ENCODE results near the gene UBXN11.

UBXN11 gene, protein sequence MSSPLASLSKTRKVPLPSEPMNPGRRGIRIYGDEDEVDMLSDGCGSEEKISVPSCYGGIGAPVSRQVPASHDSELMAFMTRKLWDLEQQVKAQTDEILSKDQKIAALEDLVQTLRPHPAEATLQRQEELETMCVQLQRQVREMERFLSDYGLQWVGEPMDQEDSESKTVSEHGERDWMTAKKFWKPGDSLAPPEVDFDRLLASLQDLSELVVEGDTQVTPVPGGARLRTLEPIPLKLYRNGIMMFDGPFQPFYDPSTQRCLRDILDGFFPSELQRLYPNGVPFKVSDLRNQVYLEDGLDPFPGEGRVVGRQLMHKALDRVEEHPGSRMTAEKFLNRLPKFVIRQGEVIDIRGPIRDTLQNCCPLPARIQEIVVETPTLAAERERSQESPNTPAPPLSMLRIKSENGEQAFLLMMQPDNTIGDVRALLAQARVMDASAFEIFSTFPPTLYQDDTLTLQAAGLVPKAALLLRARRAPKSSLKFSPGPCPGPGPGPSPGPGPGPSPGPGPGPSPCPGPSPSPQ

DNA sequence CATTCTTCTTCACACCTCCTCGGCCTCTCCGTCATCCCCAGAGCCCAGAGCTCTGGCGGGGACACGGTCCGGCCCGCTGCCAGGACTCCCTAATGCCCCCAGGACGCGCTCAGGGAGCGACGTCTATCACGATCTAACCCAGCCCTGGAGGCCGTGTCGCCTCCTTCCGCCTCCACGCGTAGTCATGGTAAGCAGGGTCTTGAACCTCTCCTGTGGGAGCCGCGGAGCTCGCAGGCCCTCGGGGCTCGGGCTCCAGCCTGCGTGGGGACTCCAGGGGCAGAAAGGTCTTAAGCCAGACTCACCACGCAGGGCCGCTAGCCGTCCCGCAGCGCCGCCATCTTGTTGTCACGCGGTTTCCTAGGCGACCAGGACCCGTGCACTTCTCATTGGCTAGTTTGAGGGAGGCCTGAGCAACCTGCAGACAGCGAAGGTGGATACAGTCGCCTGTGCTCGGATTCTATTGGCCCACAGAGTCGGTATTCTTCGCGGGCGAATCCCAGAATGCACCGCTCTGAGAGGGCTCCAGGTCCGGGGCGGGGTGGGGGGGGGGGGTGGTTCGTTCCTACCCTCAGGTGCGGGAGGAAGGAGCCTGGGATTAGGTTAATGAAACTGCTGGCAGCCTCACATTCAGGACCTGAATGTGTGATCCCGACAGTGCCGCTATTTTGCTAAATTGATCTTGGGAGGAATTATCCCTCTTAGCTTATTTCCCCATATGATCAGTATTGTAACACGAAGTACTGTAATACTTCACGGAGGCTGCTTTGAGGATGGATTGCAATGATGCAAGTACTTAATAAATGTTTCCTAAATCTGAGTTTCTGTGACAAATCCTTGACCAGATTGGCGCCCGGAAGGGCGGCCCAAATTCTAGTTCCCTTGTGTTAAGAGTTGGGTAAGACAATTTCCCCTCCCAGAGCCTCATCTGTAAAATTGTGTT lies at the start of gene UBXN11:
TSS of gene UBXN11 (minus strand) at position 347 of the 940 bp plus-strand sequence. CDS start 3,753 bp downstream, outside the sequence.
- peak; percentile 95 for DNase-seq

DNA sequence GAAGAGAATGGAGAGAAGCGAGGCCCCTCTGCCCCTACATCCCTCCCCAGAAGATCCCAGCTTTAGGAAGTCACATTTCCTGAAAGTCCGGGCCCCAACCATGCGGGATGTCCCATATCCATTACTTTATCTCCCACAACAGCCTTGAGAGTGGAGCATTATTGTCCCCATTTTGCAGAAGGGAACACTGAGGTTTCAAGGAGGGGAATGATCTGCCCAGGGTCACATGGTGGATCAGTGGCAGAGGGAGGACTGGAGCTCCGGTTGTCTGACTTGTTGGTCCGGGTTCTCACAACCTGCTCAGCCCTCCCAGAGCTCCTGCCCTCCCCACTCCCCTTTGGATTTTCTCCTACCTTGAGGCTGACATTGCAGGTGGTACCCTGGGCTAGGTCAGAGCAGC lies 49.7 kb upstream of the UBXN11 start:
- DNase-seq = no peak

DNA sequence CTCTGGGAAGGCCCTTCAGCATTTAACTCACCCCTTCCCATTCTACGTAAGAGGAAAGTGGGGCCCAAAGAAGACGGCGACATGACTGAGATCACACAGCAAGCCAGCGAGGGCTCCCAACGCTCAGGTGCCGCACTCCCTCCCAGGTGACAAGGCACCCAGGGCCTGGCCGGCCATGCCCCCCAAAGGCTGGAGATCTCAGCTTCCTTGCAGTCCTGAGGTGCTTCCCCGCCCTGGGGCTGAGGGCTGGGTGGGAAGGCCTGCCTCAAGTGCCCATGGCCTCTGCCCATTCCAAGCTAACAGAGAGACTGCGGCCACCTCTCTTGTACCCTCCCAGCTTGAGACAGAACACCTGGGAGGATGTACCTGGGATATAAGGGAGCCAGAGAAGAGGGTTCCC lies 48.5 kb upstream of the UBXN11 start:
- DNase-seq = no peak

DNA sequence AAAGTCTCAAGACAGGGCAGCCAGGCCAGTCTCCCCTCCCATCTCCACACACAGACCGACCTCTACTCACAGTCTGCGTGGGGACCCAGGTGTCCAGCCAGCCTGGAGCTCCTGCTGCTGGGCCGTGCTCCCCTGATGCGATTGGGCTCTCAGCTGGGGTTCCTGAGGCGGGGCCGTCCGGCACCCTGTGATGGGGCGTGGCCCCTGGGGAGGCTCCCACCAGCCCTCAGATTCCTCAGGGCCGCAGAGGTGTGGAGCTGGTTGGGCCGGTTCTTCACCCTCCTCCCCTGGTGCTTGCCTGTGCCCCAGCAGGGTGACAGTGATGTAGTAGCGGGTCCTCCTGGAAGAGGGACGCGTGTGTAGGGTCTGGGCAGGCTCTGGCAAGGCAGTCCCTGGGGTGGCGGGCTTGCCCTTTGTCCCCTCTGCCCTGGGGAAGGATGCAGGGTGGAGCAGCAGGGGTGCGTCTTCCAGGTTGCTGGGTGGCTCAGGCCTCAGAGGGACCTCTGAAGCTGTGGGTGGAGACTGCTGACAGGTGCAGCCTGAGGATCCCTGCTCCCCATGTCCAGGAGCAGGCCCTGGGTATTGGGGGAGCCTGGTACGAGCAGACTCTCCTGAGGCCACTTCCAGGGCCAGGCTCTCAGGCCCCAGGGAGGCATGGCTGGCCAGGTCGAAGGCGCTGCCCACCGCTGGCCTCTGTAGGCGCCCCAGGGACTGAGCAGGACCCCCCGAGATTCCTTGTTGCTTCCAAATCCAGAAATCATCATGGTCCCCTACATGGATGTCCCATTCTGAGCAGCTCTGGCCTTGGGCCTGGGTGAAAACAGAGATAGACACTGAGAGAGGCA lies 47.8 kb upstream of the UBXN11 start, which contains the start of gene CRYBG2:
TSS of gene CRYBG2 (minus strand) at position 155 of the 845 bp plus-strand sequence. CDS start 7,473 bp downstream, outside the sequence.
- no peak for DNase-seq

DNA sequence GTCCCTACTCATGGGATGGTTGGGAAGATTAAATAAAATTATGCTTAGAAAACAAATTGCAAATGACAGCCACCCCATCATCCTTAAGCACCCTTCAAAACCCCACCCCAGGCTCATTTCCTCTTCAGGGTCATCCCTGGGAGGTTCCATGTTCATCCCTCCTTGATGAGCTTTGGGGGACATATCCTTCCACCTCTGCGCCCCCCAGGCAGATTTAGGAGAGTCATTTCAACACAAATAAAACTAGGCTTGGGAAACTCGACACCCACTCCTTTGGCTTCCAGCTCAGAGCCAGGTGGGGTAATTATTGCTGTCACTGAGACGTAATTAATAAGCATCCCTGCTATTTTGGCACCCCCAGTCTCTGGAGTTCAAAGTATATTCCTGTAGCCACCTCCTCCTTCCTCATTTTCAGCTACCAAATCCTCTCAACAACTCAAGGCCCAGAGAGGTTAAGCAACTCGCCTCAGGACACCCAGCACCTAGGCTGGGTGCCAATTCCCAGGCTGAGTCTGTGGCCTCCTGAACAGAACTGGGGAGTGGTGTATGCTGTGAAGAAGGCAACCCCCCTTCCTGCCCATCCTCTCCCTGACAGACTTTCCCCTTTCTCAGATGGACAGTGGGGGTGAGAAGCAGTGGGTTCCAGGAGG lies 46.9 kb upstream of the UBXN11 start:
- no peak for DNase-seq

DNA sequence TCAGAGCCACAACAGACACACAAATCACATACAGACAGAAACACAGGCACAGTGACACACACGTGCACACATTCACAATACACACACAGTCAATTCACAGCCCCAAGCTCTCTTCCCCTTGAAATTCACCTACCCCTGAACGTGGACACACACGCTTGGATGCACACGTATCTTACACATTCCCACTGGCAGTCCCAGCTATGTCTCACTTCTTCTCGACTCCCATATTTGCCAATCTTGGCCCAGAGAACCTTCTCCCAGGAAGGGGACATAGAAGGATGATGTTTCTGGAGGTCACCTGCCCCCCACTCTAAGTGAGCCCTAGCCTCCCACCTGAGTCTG lies 45.9 kb upstream of the UBXN11 start:
- DNase-seq = no peak

DNA sequence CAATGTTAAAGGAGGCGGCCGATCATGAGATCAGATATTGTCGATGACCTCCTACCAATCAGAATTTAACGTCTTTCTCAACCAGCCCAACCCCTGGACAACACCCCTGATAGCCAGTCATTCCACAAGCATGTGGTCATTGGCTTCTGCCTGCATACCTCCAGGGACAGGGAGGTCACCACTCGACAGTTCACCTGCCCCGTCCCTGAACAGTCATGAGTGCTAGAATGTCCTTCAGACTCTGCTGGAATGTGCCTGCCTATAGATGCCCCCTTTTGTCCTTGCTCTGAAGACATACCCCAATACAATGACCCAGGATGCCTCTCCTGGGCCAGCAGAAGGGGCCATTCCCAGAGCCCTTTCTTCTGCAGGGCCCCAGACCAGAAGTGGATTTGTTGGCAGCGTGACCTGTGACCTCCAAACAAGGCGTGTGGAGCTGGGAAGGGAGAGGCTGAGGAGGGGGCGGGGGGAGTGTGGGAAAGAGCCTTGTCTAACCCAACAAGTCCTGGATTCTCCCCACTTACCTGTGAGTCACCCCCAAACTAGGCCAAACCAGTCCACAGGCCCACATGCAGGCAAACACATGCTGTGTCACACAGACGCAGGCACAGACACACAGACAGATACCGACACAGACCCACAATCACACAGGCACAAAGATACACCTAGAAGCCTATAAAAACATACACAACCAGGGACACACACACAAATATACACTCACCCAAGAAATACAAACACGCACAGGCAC lies 45.3 kb upstream of the UBXN11 start:
- DNase-seq = no peak

DNA sequence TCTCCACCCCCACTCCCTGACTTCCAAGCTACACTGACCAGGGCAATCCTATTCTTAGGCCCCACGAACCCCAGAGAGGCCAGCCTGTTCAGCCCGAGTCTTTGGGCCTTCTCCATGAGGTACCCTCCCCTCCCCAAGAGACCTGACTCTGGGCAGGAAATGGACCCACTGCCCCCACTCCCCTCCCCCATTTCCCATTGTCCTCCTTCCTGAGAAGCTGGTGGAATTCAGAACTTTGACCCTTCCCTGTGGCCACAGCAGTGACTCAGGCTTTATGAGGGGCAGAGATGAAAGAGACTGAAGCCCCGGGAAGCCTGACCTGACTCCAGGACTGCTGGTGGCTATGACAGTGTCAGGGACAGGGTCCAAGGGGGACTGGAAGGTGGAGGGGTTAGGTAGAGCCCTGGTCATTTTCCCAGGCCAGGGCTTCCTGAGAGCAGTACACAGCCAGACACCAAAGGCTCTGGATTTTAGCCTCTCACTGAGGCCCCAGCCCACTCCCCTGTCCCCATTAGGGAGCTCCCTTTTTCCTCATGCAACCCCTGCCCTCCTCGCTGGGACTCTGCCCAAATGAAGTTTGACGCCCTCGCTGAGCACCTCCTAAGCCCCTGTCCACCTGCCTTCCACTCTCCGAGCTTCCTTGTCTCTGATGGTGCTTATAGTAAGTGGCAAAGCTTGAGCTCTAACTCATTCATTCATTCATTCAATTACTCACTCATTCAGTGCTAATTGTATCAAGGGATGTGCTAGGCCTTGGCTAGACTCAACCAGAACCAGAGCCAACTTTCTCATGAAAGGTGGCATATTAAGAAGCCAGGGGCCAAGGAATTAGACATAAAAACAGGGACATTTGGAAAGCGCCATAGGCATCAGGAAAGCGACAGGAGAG lies 44.5 kb upstream of the UBXN11 start:
- no peak for DNase-seq

DNA sequence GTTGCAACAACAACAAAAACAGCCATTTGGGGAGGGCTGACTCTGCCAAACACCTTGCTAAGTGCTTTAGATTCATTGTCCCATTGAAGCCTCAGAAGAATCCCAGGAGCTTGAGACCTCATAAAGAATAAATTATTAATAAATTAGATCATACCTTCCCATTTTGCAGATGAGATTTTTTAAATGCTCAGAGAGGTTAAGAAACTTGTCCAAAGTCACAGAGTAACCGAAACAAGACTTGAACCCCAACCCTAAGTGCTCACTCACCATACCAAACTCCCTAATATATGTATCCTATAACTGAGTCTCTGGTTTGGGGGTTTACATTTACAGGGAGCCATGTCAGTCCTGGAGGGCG lies 43.9 kb upstream of the UBXN11 start:
- no peak for DNase-seq

DNA sequence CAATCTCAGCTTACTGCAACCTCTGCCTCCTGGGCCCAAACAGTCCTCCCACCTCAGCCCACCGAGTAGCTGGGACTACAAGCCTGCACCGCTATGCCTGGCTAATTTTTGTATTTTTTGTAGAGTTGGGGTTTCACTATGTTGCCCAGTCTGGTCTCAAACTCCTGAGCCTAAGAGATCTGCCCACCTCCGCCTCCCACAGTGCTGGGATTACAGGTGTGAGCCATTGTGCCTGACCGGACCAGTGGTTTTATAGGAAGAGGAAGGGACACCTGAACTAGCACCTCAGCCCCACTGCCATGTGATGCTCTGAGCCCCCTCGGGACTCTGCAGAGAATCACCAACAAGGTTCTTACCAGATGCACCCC lies 43.4 kb upstream of the UBXN11 start:
- no peak for DNase-seq

DNA sequence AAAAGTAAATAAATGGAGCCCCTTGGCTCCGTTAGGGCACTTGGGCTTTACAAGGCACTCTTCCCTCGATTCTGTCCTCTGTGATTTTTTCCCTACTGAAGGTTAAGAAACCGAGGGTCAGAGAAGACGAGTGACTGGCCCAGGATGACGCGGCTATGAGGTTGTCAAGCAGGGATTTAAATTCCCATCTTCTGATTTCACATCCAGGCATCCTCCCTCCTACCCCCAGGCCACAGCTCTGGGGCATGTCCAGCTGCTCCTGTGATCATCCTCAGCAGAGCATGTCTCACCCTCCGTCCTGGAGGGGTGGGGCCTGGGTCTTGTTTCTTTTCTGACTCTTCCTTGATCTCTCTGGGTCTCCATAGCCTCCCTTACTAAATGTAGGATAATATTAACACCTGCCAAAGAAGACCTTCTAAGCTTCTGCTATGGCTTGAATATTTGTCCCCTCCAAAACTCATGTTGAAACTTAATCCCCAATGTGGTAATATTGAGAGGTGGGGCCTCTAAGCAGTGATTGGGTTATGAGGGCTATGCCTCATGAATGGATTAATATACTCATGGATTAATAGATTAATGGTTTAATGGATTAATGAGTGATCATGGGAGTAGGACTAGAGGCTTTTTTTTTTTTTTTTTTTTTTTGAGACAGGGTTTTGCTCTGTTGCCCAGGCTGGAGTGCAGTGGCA lies 42.9 kb upstream of the UBXN11 start:
- no peak for DNase-seq

DNA sequence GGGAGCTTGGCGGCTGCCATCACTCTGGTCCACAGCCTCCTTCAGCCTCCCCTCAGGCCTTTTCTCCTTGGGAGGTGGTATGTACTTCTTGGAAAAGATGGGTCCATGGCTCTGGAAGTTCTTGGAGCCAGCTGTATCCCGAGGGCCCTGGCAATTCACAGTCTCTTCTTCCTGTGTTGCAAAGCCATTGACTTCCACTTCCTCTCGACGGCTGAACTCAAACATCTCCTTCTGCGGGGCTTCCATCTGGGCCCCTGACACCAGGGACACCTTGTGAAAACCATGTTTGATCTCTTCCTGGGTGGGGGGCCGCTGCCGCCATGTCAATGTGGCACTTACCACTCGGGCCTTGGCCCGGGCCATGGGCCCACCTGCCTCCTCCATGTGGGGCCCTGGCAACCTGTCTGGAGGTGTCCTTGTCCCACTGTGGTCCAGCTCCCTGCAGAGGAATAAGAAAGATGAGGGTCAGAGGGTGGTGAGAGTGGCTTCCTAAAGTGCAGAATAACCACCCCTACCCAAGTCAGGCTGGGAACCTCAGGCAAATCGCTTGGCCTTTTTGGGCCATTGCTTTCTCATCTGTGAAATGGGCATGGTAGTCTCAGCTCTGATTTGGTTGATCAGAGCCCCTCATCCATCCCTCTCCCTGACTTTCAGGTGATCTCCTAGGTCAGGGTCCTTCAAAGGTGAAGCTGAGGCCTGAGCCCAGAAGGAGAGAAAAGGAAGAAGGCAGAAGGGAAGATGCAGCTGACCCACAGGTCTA lies 40.0 kb upstream of the UBXN11 start:
- DNase-seq = no peak

DNA sequence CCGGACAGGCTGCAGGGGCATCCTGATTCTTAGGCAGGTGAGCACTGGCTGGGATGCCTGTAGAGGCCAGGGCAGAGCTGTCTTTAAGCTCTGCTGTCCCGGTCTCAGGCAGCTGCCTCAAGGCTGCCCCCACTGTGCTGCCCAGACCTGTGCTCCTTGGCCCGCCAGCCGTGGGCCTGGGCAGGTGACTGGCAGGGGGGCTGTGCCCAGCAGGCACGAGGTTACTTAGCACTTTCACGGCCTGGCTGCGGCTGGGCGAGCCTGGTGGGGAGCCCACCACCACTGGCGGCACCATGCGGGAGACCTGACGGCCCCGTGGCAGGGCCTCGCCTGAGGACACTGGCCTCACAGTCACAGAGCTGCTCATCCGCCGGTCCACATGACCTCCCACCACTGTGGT lies 39.3 kb upstream of the UBXN11 start:
- DNase-seq = no peak

DNA sequence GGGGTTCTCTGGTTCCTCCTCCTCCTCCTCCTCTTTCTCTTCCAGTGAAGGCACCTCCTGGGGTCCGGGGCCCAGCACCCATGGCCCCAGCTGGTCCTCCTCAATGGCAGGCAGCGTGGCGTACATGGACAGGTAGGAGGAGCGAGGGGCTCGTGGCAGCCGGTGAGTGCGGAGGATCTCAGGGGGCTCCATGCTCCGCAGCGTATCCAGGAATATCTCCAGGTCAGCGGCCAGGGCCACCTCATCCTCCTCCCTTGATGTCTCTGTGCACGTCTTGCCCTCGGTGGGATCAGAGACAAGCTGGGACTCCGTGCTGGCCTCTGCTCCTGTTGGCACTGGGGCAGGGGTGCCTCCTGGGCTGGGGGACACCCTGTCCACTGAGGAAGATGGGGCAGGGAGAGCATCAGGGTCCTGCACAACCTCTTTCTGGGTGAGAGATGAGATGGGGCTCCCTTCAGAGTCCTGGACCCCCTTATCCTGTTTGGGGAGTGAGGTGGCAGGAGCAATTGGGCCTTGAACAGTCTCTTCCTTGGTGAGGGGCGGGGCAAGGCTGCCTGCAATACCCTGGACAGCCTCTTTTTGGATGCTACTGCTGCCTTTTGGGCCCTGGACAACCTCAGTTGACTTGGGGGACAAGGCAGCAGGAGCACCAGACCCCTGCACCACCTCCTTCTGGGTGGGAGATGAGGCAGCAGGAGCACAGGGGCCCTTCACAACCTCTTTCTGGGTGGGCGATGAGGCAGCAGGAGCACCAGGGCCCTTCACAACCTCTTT lies 37.9 kb upstream of the UBXN11 start:
- DNase-seq = no peak

DNA sequence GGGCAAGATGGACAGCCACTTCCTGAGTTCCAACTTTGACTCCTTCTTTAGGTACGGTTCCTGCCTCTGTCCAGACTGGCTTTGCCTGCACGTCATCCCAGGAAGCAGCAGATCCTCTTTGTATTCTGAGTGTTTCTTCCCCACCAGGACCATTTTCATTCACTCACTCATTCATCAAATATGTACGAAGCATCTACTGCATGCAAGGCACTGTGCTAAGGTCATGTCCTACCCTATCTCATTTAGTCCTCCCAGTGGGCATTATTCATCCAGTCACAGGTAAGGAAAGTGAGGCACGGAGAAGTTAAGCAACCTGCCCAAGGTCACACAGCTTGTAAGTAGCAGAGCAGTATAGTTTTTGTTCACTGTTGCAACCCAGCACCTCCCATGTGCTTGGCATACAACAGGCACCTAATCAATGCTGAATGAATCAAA lies 33.6 kb upstream of the UBXN11 start:
- no peak for DNase-seq

DNA sequence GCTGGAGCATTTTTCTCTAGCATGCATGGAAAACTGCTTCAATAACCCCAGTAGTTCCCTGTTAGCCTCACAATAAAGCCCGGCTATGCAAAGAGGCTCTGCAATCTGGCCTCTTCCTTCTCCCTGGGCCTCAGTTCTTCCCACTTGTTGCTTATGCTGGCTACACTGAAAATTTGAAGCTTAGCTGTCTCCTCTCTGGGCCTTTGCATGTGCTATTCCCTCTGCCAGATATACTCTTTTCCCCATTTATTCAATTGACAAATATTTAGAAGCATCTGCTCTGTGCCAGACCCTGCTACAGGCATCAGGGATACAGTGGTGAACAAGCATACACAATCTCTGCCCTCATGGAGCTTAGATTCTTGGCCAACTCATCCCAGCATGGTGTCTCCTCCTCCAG lies 32.2 kb upstream of the UBXN11 start:
- no peak for DNase-seq

DNA sequence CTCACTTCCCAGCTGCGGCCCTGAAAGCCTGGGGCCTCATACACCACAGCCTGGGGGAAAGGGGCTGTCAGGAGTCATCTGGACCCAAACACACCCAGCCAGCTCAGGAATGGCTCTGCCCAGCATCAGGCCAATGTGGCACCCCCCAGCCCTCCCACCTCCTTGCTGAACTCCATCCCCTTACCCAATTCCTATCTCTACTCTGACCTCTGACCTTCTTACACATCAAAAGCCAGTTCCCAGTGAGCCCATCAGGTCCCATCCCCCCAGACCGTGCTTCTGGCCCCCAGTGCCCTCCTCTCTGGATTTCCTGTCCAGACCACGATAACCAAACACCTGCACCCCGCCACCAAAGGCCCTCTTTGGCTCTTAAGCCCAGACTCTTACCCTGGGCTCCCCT lies 31.2 kb upstream of the UBXN11 start:
- no peak for DNase-seq

DNA sequence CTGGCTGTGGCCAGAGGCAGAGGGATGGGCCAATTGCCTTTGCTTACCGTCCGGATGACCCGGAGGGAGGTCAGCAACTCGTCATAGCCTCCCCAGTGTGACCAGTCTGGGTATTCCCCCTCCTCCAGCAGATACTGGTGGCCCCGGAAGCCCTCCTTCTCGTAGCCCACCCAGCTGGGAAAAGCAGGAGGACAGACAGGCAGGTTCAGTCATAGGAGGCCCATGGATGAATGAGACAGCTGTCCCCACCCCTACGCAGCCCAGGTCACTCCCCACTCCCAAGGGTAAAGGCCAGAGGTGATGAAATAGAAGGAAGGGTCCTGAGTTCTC lies 30.7 kb upstream of the UBXN11 start:
- no peak for DNase-seq
